PC-3 (cell line): ENCODE results near the gene ACLY.

Source experiments
- CTCF ChIP-seq: fragments of 300-600 bp; sonication (generic); conservative IDR thresholded peaks from 2 replicates; pipeline ENCODE4 v1.5.1; 2017; ENCODE audit warnings: antibody characterized with exemption, low read depth, mild to moderate bottlenecking, low read length
- EZH2 ChIP-seq: fragments of 300-600 bp; sonication (generic); IDR thresholded peaks from one replicate; pipeline ENCODE4 v1.6.1; 2017; ENCODE audit warnings: antibody characterized with exemption, mild to moderate bottlenecking, low read length; ENCODE audit not compliant: unreplicated experiment
- EZH2phosphoT487 ChIP-seq: fragments of 300-600 bp; sonication (generic); IDR thresholded peaks from 2 replicates; pipeline ENCODE4 v1.6.1; 2018; ENCODE audit warnings: mild to moderate bottlenecking, antibody characterized with exemption, low read length, borderline replicate concordance

GRCh38 chr17:41818024-41818423, 100.7 kb downstream of the ACLY start:
- TF ChIP-seq CTCF: no peak
- TF ChIP-seq EZH2: no peak
- no peak for TF ChIP-seq EZH2phosphoT487
